ENCODE measurements around the gene SCAANT1. TPM values are rescaled to one million over a fixed set of nuclear protein-coding genes. Genes with fewer than 3 reads are reported as not detected.

The SCAANT1 gene
- polyA plus RNA-seq, 3 donors: 0.61 to 3.3 (median 2.3) TPM

- no peak for DNase-seq
Observed at GRCh38 chr3:63864008-63864964, 47.9 kb downstream of the SCAANT1 start.

GRCh38 chr3:63863150-63864007 is 48.8 kb downstream of the SCAANT1 start, which contains the start of the genes ATXN7 and THOC7:
TSS of gene ATXN7 (plus strand) at chr3:63863867. CDS start at chr3:63912599, 48,732 bp downstream.
TSS of gene THOC7 (minus strand) at chr3:63863805. CDS start at chr3:63863790, 15 bp downstream.
- peak; percentile 58 for DNase-seq

DNA sequence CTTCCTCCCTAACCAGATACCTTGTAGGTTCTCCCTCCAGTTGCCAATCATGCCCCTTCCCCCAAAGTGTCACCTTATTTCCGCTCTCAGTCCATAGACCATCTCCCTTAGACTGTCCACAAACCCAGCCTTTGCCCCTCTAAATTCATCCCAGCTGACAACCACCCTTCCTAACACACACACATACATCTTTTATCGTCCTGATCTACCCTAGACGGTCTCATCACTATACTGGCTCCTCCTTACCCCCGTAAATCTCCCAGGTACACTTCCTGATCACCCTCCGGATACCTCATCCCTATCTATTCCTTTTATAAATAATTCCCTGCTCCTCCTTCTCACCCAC is 49.4 kb downstream of the SCAANT1 start:
- DNase-seq: no peak

Other genes with a start within 250 kb of the SCAANT1 start
- 1 to 10 TPM in 2 of 3 donors, under 1 TPM in 1; 0.46 to 1.2 (median 1.1) TPM for gene C3orf49, start 93.1 kb downstream of the SCAANT1 start, polyA plus RNA-seq (ENCODE audit: insufficient read length in 3 of 3)
- gene THOC7, start 48.6 kb downstream of the SCAANT1 start, polyA plus RNA-seq (ENCODE audit: insufficient read length in 3 of 3): 10 to 100 TPM; 59.4 to 74.1 (median 60.7) TPM
- gene ATXN7, start 48.5 kb downstream of the SCAANT1 start, polyA plus RNA-seq (ENCODE audit: insufficient read length in 3 of 3): 10 to 100 TPM; 16.9 to 31.0 (median 28.6) TPM
- gene PSMD6, start 111.1 kb upstream of the SCAANT1 start, polyA plus RNA-seq (ENCODE audit: insufficient read length in 3 of 3): 100 to 1,000 TPM; 111 to 115 (median 113) TPM